SK-N-MC (cell line): ENCODE measurements around the gene ADH1B.

Experiments used
- EZH2 ChIP-seq: fragments of 200-600 bp; sonication (generic); IDR thresholded peaks from one replicate; pipeline ENCODE4 v1.6.1; 2017; ENCODE audit warnings: antibody characterized with exemption
- POLR2AphosphoS5 ChIP-seq: IDR thresholded peaks from 2 replicates; pipeline ENCODE4 v1.6.1; 2012; ENCODE audit warnings: mild to moderate bottlenecking, low read depth, low read length, borderline replicate concordance

DNA sequence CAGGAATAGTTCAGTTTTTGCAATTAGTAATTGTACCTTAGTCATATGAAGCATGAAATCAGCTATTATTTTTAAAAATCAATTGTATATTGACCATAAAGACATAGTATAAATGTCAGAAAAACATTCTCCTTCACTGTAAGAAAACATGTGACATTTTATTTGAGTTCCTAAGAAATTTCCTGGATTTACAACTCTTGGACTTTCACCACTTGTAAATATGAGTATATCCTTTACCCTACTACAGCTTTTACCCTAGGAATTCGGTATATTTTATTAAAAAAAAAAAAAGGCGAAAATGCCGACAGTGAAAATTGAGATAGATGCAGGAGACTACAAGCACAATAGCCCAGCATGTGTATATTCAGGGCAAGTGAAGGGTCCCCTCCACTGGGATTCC, 45.3 kb downstream of the ADH1B start:
- no peak for TF ChIP-seq EZH2
- TF ChIP-seq POLR2AphosphoS5, result no peak
